Measurements from ENCODE around the gene GLT1D1.

GLT1D1 gene

DNA sequence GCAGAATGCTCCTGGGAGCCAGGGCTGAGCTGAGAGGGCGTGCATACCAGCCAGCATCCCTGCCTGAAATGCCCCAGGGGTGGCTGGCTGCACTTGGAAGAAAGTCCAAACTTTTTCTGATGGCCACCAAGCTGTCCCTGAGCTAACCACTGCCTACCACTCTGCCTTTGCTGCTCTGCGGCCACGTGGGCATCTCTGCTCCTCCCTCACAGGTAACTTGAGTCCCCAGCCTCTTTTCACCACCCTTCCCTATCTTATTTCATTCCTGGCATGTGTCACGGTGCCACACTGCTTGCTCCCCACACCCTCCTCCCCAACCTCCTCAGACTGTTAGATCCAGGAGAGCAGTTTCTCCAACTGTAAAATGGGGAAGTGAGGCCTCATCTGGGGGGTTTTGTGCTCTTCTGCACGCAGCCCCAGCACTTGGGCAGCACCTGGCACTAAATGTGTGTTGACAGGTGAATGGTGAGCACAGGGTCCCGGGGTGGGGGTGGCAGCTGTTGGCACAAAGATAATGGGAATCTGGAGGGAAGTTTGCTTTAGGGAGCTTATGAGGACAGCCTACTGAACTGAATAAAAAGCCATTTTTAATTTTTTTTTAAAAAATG, 113.0 kb downstream of the GLT1D1 start:
- no peak for DNase-seq
- no peak for ATAC-seq

DNA sequence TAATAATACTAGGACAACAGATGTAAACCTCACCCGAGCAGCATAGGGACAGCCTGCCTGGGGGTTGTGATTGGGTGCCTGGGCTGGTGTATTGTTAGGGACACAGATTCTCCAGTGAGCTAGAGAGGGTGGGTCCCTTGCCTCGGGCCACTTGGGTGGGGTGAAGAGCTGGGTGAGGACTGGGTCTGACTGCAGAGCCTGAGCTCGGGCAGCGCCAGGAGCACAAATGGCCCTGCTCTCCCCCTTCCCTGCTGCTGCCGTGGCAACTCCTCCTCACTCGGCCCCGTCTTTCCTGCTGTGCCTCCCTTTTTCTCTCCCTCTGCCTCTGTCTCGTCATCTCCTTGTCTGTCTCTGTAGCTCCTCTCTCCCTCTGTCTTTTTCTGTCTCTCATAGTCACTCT, 115.4 kb downstream of the GLT1D1 start:
- no peak for ATAC-seq
- DNase-seq: no peak

DNA sequence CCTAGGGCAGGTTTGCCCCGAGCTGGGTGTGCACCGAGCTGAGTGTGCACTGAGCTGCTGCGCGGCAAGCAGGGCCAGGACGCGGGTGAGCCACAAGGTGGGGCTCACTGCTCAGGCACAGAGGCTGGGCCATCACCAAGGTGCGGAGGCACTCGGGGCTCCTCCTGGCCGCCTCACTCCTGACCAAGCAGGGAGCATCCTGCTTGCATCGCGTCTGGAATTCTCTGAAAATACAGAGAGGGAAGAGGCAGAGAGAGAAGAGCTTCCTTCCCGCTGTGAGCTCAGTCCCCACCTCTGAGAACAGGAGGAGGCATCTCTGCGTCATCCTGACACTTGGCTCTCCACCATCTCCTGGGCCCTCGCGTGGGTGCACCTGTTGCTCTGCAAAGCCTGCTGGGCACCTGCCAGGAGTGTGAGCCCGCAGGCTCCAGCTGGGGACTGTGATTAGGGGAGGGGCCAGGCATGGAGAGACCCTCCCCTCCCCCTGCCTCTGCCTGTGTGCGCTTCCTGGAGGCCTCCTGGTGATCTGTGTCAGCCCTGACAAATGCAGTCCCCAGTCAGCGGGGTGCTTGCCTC, 116.3 kb downstream of the GLT1D1 start:
- ATAC-seq: peak; percentile 76

GRCh38 chr12:128970110-128970509, 116.8 kb downstream of the GLT1D1 start:
- ATAC-seq (no peak), DNase-seq (no peak)

More for the DNA sequence above, 116.3 kb downstream of the GLT1D1 start:
- DNase-seq: peak; percentile 34

- DNase-seq: no peak
- ATAC-seq: no peak
Measured at GRCh38 chr12:128970941-128971340, 117.7 kb downstream of the GLT1D1 start.

DNA sequence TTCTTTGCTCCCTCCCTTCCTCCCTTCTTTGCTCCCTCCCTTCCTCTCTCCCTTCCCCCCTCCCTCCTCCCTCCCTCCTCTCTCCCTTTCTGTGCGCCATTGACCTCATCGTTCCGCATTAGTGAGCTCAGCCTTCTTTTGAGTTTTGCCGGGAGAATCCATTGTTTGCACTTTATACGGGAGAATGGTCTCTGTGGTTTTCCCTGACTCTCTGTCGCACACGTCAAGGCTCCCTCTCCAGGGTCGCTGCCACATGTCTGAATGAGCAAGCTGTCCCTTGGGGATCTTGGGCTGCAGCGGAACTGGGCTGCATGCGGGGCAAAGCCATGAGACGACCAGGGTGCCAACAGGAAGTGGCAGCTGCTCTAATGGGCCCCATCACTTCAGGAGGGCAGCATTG, 118.5 kb downstream of the GLT1D1 start:
- DNase-seq (no peak), ATAC-seq (no peak)

- no peak for DNase-seq
- no peak for ATAC-seq
Measured at GRCh38 chr12:128973883-128974681, 120.8 kb downstream of the GLT1D1 start.

GRCh38 chr12:128974881-128975280, 121.6 kb downstream of the GLT1D1 start:
- ATAC-seq: no peak
- no peak for DNase-seq

GRCh38 chr12:128976120-128976738, 123.0 kb downstream of the GLT1D1 start:
- DNase-seq (peak; percentile 37), ATAC-seq (no peak)

DNA sequence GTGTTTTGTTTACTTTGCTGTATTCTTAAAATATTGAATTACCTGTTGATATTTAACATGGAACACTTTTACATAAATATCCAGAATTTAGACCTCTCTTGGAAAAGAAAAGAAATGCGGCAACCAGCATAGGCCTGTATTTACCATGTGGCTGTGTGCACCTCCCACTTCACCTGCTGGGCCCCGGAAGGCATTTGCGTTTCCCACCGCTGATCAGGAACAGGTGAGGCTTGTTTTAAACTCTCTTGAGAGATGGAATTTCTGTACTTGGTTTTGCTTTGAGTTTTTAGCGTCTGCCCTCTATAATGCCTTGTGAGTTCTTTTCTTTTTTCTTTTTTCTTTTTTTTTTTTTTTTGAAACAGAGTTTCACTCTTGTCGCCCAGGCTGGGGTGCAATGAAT, 124.2 kb downstream of the GLT1D1 start:
- DNase-seq (no peak), ATAC-seq (no peak)

DNA sequence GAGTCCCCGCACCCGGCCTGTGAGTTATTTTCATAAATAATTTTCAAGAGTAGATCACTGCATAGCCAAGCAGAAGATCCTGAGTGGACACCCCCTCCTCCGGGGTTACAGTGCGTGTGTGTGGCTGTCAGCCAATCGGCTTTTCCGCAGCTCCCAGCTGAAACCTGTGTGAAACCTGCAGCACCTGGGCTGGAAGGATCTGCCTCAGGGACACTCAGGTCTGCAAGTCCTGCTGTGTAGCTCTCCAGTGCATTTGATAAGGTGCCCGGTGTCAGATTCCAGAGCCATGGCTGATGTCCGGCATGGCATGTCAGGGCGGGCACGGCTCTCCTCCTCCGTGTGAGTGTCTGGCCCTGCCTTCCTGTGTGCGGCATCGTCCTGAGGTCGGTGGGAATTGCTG, 124.8 kb downstream of the GLT1D1 start:
- ATAC-seq: no peak
- no peak for DNase-seq

DNA sequence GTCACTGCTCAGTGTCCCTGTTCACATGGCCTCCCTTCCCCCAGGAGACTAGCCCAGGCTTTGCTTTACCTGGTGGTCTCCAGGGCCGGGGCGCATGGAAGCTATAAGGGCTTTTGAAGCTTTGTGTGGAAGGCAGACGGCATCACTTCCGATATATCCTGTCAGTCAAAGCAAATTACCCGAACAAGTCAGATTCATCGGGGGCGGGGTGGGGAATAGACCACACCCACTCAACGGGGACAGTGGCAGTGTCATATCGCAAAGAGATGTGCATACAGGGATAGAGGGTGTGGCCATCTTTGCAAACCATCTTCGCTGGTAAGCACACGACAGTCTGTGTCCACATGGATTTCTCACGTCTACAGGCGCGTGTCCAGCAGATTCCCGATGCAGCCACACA, 127.3 kb downstream of the GLT1D1 start:
- DNase-seq (no peak), ATAC-seq (no peak)

DNA sequence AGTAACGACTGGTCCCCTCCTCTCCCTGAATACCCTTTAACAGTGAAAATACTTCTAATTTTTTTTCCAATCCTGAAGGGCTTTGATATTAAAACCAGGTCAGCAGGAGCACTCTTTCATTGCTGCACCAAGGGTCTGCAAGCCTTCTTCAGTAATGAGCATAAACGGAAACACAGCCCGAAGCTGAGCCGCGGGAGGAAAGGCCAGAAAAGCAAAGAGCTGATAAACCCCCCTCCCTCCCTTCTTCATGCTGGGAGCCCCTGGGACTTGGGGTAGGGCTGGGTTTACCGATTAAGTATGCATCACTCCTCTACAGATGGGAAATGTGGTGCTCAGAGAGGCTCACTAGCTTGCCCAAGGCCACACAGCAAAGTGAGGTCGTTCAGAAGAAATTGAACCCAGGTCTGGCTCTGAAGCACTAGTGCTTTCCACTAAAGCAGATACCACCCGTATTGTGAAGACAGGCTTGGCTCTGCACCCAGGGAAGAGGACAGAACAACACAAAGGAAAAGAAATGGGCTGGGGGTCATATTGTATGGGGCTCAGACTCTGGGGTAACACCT, 128.8 kb downstream of the GLT1D1 start:
- ATAC-seq (no peak), DNase-seq (no peak)

DNA sequence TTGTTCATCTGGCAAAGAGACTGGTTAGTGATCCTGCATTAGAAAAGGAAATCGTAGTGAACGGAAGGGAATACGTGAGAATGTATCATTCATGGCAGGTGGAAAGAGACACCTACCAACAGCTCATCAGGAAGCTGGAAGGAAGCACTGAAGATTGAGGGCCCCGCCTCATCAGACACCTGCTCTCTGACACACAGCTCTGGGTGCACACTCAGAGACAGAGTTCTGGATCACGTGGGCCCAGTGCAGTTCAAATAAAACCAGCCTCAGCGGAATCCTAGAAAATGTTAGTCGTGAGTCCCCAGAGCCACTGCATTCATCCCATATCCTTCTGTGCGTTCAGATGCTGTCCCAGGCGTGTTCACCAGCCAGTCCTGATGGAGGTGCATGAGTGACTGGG, 129.7 kb downstream of the GLT1D1 start:
- ATAC-seq (no peak), DNase-seq (no peak)

DNA sequence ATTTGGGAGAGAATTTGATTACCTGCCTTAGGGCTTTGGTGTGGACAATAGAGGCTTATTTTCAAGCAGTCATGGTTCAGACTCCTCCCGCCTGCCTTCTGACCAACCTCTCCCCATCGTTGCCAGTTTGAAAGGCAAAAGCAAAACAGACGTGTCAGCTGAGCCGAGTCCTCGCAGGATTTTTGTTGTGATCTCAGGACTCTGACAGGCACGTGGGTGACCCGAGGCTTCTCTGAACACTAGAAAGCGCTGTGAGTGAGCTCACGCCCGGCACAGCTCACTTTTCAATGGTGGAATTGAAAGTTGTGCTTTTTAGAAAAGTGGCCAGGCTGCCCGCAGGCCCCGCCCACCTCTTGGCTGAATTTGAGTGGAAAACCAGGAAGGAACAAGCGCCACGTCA, 130.1 kb downstream of the GLT1D1 start:
- no peak for ATAC-seq

GRCh38 chr12:128986957-128987356, 133.7 kb downstream of the GLT1D1 start:
- DNase-seq (no peak), ATAC-seq (no peak)

More for the DNA sequence above, 130.1 kb downstream of the GLT1D1 start:
- DNase-seq: no peak

DNA sequence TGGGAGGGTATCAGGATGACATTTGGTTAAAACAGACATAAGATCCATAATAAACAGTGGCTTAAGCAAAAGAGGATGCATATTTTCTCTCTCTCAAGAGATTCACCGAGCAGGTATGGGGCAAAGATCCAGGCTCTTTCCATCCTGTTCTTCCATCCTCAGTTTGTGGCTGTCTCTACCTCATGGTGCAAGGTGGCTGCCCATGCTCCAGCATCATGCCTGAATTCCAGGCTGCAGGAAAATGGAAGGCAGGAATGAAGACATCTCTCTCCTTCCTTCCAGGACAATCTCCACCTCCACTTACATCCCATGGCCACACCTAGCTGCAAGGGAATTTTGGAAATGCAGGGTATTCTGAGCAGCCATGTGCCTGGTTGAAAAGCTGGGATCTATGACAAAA, 136.0 kb downstream of the GLT1D1 start:
- ATAC-seq (no peak), DNase-seq (no peak)

DNA sequence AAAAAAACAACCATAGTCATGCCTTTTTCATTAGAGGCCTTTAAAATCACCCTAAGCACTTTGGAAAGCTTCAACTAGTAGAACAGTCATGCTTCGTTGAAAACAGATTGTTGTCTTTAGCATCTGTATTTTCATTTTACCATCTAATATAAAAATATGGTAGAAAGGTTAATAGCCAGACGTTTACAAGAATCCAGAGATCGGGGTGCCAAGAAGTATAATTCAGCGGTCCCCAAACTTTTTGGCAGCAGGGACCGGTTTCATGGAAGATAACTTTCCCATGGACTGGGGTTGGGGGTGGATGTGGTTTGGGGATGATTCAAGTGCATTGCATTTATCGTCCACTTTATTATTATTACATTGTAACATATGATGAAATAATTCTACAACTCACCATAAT, 138.4 kb downstream of the GLT1D1 start:
- no peak for ATAC-seq

DNA sequence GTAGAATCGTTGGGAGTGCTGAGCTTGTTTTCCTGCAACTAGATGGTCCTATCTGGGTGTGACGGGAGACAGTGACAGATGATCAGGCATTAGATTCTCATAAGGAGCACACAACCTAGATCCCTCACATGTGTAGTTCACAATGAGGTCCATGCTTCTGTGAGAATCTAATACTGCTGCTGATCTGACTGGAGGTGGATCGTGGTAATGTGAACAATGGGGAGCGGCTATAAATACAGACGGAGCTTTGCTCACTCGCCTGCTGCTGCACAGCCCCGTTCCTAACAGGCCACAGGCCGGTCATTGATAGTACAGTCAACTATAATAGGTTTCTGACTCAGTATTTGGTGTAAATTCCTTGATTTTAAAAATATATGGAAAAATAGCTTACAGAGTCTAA, 138.8 kb downstream of the GLT1D1 start:
- DNase-seq (no peak), ATAC-seq (no peak)

More for the DNA sequence above, 138.4 kb downstream of the GLT1D1 start:
- DNase-seq: no peak

DNA sequence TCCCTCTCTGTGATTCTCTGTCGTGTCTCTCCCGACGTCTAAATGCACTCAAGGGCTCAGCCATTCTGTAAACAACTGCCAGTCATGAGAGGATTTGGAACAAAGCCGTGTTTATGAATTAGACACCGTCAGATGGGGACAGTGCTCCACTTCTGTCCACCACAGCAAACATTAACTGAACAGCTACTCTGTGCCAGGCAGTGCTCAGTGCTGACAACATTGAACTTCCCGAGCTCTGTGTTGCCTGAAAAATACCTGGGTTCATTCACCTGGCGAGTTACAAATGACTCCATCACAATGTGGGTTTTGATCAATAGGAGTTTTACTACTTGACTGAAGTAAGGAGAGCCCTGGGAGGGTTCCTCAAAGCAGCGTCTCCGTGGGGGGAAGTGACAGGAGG, 139.3 kb downstream of the GLT1D1 start:
- ATAC-seq: no peak

DNA sequence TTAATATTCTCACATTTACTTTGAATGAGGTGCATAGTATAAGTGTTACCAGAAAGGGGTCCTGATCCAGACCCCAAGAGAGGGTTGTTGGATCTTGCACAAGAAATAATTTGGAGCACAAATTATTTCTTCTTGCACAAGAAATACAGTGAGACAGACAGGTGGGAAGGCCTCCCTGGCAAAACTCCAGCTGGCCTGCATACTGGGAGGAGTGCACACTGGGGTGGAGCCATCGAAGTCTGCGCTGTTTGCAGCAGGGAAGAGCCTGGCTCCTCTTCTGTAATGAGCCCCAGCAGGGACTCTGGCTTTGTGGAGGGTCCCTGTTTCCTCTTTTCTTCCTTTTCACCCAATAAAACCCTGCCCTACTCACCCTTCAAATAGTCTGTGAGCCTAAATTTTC, 141.6 kb downstream of the GLT1D1 start:
- ATAC-seq: no peak
- no peak for DNase-seq

More for the DNA sequence above, 139.3 kb downstream of the GLT1D1 start:
- no peak for DNase-seq

DNA sequence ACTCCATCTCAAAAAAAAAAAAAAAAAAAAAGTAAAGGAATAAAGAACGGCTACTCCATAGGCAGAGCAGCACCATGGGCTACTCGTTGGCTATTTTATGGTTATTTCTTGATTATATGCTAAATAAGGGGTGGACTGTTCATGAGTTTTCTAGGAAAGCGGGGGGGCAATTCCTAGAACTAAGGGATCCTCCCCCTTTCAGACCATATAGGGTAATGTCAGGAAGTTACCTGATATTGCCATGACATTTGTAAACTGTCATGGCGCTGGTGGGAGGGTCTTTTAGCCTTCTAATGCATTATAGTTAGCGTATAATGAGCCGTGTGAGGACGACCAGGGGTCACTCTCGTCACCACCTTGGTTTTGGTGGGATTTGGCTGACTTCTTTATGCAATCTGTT, 142.3 kb downstream of the GLT1D1 start:
- ATAC-seq: no peak

GRCh38 chr12:129001826-129002225, 148.5 kb downstream of the GLT1D1 start:
- no peak for ATAC-seq

More for the DNA sequence above, 142.3 kb downstream of the GLT1D1 start:
- no peak for DNase-seq

More at GRCh38 chr12:129001826-129002225, 148.5 kb downstream of the GLT1D1 start:
- DNase-seq: no peak
